Vagina (tissue), 2 donors: Measurements from ENCODE around the gene PLK5.

Experiments
- POLR2A ChIP-seq, 2 donors: fragments of 450-650 bp; IDR thresholded peaks; one replicate each; pipeline ENCODE4 v1.6.1; 2017; ENCODE audit warnings: antibody characterized with exemption in 2 of 2, mild to moderate bottlenecking in 2 of 2, moderate library complexity in 2 of 2
- TF ChIP-seq, protein P1 (sequence below), 3 experiments: fragments of 450-650 bp in 2 of 3; fragments of 200-600 bp in 1 of 3; sonication (generic) in 1 of 3; IDR thresholded peaks; one replicate each; pipeline ENCODE4 v1.5.1; 2017 to 2019; ENCODE audit warnings: antibody characterized with exemption in 3 of 3, mild to moderate bottlenecking in 2 of 3, moderate library complexity in 2 of 3

GRCh38 chr19:1518471-1518870 lies 5.4 kb upstream of the PLK5 start:
- TF ChIP-seq, protein P1, sequence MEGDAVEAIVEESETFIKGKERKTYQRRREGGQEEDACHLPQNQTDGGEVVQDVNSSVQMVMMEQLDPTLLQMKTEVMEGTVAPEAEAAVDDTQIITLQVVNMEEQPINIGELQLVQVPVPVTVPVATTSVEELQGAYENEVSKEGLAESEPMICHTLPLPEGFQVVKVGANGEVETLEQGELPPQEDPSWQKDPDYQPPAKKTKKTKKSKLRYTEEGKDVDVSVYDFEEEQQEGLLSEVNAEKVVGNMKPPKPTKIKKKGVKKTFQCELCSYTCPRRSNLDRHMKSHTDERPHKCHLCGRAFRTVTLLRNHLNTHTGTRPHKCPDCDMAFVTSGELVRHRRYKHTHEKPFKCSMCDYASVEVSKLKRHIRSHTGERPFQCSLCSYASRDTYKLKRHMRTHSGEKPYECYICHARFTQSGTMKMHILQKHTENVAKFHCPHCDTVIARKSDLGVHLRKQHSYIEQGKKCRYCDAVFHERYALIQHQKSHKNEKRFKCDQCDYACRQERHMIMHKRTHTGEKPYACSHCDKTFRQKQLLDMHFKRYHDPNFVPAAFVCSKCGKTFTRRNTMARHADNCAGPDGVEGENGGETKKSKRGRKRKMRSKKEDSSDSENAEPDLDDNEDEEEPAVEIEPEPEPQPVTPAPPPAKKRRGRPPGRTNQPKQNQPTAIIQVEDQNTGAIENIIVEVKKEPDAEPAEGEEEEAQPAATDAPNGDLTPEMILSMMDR (IDR thresholded peaks at IDR 0.05), result no peak
- TF ChIP-seq POLR2A (IDR thresholded peaks at IDR 0.05), result no peak
